SH-SY5Y (cell line): ENCODE data around the gene TMEM44.

Source experiments
- GATA2 ChIP-seq: IDR thresholded peaks from 2 replicates; pipeline ENCODE4 v1.6.1; 2011; ENCODE audit warnings: mild to moderate bottlenecking, low read depth, low read length
- GATA3 ChIP-seq: IDR thresholded peaks from 2 replicates; pipeline ENCODE4 v1.6.1; 2011; ENCODE audit warnings: low read depth, mild to moderate bottlenecking, low read length, moderate library complexity

- TF ChIP-seq GATA3 (no peak), GATA2 (no peak)
Measured at GRCh38 chr3:194604837-194605236, 28.4 kb downstream of the TMEM44 start.
